Measurements from ENCODE around the gene SF3B6.

SF3B6 gene

DNA sequence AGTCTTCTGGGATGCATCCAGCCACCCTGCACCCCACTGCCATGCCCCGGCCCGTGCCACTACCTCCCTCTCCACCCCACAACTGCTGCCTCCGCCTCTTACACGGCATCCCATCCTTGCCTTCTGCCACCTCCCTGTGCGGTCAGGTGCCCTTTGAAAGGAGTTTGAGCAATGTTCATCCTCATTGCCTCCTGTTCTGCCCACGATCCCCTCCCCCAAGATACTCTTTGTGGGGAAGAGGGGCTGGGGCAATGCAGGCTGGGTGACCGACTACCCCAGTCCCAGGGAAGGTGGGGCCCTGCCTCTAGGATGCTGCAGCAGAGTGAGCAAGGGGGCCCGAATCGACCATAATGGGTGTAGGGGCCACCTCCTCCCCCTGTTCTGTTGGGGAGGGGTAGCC, 57.9 kb downstream of the SF3B6 start:
- DNase-seq = no peak

DNA sequence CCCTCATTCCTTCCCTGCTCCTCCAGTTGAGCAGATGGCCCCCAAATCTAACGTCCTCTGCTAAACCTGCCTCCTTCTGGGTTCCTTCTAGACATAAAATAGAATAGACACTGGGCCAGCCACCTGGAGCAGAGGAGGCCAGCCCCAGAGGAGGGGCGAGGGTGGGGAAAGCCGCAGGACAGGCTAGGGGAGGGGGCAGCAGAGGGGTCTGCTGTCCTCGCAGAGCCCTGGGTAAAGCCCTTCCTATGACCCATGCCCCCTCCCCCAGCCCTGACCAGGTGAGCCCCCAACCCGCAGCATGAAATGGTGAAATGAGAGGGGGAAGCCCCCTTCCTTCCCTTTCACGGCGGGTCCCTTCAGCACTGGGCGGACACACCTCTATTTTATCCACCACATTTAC, 58.4 kb downstream of the SF3B6 start:
- DNase-seq = no peak
